Lung (tissue), 12 donors: ENCODE results near the gene FRAT1. TPM values are rescaled to one million over a fixed set of nuclear protein-coding genes. Genes with fewer than 3 reads are reported as not detected.

ENCODE experiments used
- ATAC-seq: fragments of 200-7000 bp; cut with Tn5 transposase; one replicate; pipeline ENCODE4 v1.9.1; 2020; ENCODE audit warnings: moderate number of reproducible peaks; ENCODE audit not compliant: insufficient read depth, low FRiP score
- DNase-seq, 3 donors: peaks; one replicate each; pipeline ENCODE4 v3.0.0-alpha.2; 2013 to 2017
- H3K27ac ChIP-seq, 2 donors: one replicate each; pipeline ENCODE4 v1.5.1; 2013; ENCODE audit warnings: mild to moderate bottlenecking in 2 of 2, moderate library complexity in 2 of 2, control low read depth in 1 of 2, inconsistent platforms in 1 of 2, low read depth in 1 of 2, low read length in 1 of 2
- H3K27me3 ChIP-seq, 3 donors: one replicate each; pipeline ENCODE4 v1.5.1; 2013; ENCODE audit warnings: low read length in 2 of 3; ENCODE audit not compliant: control insufficient read depth in 3 of 3, insufficient read depth in 3 of 3
- H3K36me3 ChIP-seq, 4 donors: one replicate each; pipeline ENCODE4 v1.5.1; 2013; ENCODE audit warnings: low read length in 4 of 4, mild to moderate bottlenecking in 1 of 4, moderate library complexity in 1 of 4; ENCODE audit not compliant: control insufficient read depth in 4 of 4, insufficient read depth in 4 of 4
- H3K4me1 ChIP-seq, 5 donors: one replicate each; pipeline ENCODE4 v1.5.1; 2013; ENCODE audit warnings: low read length in 5 of 5, mild to moderate bottlenecking in 2 of 5, moderate library complexity in 1 of 5; ENCODE audit not compliant: control insufficient read depth in 5 of 5, insufficient read depth in 5 of 5
- H3K4me3 ChIP-seq: one replicate; pipeline ENCODE4 v1.5.1; 2013; ENCODE audit warnings: mild to moderate bottlenecking, control low read depth, moderate library complexity
- H3K9ac ChIP-seq, 2 donors: one replicate each; pipeline ENCODE4 v1.5.1; 2013; ENCODE audit warnings: low read length in 2 of 2, control low read depth in 1 of 2; ENCODE audit not compliant: insufficient read depth in 1 of 2
- H3K9me3 ChIP-seq, 4 donors: one replicate each; pipeline ENCODE4 v1.5.1; 2013; ENCODE audit warnings: low read length in 3 of 4, mild to moderate bottlenecking in 1 of 4, moderate library complexity in 1 of 4; ENCODE audit not compliant: control insufficient read depth in 4 of 4, insufficient read depth in 3 of 4
- WGBS, 2 donors: extraction: QIAGEN DNeasy Blood & Tissue Kit; methylation state at CpG; one replicate each; pipeline ENCODE4 v1.1.7; 2013; 5-methylcytosine and 5-hydroxymethylcytosine counted together
- polyA plus RNA-seq, 2 donors: library from polyadenylated mRNA; stranded (reverse); fragments of 200-250 nt; gene quantifications; one replicate each; pipeline ENCODE4 v1.2.1, GENCODE V29; 2013
- total RNA-seq, 2 donors: library from RNA; depleted of rRNA in 1 of 2; stranded (reverse); fragments of >200 nt in 1 of 2; gene quantifications; one replicate each; pipeline ENCODE4 v1.2.1, GENCODE V29; 2014 to 2021
- TF ChIP-seq, protein P1 (sequence below): IDR thresholded peaks from 2 replicates; pipeline ENCODE4 v1.5.1; 2012; ENCODE audit warnings: mild to moderate bottlenecking; ENCODE audit errors: control extremely low read depth, extremely low read depth
- donor health status: control.
- donor health status: control.
- donor health status: Bipolar disorder and iron deficiency.
- donor health status: healthy.
- donor health status: DM: yes; HTN: yes; CAD: no.

The FRAT1 gene
- total and polyA plus RNA-seq, 4 donors, result 2.3 to 14.3 (median 7.5) TPM

DNA sequence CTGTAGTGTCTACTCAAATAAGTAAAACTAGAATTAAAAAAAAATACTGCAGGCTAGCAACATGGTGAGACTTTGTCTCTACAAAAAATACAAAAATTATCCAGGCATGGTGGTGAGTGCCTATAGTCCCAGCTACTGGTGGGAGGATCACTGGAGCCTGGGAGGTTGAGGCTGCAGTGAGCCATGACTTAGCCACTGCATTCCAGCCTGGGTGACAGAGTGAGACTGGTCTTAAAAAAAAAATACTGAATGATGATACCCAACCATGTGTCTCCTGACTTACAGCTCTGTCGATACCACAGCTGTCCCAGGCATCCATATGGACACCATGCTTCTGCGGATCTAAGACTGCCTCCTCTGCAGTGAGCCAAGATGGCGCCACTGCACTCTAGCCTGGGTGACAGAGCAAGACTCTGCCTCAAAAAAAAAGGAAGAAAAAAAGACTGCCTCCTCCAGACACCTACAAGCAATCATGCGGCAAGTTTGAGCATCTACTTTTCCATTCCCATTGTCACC lies 7.9 kb upstream of the FRAT1 start:
- no peak overlapping the region for H3K9ac ChIP-seq
- no peak for DNase-seq
- TF ChIP-seq, protein P1, sequence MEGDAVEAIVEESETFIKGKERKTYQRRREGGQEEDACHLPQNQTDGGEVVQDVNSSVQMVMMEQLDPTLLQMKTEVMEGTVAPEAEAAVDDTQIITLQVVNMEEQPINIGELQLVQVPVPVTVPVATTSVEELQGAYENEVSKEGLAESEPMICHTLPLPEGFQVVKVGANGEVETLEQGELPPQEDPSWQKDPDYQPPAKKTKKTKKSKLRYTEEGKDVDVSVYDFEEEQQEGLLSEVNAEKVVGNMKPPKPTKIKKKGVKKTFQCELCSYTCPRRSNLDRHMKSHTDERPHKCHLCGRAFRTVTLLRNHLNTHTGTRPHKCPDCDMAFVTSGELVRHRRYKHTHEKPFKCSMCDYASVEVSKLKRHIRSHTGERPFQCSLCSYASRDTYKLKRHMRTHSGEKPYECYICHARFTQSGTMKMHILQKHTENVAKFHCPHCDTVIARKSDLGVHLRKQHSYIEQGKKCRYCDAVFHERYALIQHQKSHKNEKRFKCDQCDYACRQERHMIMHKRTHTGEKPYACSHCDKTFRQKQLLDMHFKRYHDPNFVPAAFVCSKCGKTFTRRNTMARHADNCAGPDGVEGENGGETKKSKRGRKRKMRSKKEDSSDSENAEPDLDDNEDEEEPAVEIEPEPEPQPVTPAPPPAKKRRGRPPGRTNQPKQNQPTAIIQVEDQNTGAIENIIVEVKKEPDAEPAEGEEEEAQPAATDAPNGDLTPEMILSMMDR, result no peak
- no peak for ATAC-seq
- peaks cover 0 to 1% (median 0%) of the 10 kb centered on the region in 5 donors for H3K4me1 ChIP-seq
- no peaks in the 10 kb centered on the region for H3K36me3 ChIP-seq
- H3K4me3 ChIP-seq, result no peak overlapping the region
- H3K9me3 ChIP-seq, result no peaks in the 10 kb centered on the region
- 94 to 95% methylated on average over 4 of the region's 4 CpGs for WGBS, 2 donors
- no peak overlapping the region for H3K27ac ChIP-seq
- H3K27me3 ChIP-seq, result no peaks in the 10 kb centered on the region

DNA sequence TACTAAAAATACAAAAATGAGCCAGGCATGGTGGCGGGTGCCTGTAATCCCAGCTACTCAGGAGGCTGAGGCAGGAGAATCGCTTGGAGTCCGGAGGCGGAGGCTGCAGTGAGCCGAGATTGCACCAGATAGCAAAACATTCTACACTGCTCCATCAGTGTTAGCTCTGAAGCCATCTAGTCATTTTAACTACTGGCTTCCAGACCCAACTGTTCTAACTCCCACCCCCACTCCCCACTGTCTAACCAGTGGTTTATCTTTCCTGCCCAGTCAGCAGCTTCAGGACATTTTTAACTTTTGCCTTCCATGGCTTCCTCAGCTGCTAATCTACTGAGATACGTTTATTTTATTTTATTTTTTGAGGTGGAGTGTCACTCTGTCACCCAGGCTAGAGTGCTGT lies 6.2 kb upstream of the FRAT1 start:
- ATAC-seq, result no peak
- peaks cover 0 to 4% (median 0%) of the 10 kb centered on the region in 3 donors for H3K27me3 ChIP-seq
- H3K27ac ChIP-seq, result no peak overlapping the region
- DNase-seq, result no peak
- no peaks in the 10 kb centered on the region for H3K9me3 ChIP-seq
- no peaks in the 10 kb centered on the region for H3K4me1 ChIP-seq
- TF ChIP-seq, protein P1, result no peak
- H3K9ac ChIP-seq, result no peak overlapping the region
- no peak overlapping the region for H3K4me3 ChIP-seq
- no peaks in the 10 kb centered on the region for H3K36me3 ChIP-seq
- 85 to 86% methylated on average over 6 of the region's 6 CpGs for WGBS, 2 donors

DNA sequence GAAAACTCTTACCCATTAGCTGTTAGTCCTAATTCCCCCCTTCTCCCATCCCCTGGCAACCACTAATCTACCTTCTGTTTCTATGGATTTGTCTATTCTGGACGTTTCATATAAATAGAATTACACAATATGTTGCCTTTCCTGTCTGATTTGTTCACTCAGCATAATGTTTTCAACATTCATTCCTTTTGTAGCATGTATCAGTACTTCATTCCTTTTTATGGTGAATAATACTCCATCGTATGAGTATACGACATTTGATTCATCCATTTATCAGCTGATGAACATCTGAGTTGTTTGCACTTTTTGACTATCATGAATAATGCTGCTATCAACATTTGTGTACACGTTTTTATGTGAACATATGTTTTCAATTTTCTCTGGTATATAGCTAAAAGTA lies 4.4 kb upstream of the FRAT1 start:
- H3K4me1 ChIP-seq, result peaks cover 0 to 1% (median 0%) of the 10 kb centered on the region in 5 donors
- H3K4me3 ChIP-seq, result no peak overlapping the region
- peaks cover 0 to 4% (median 0%) of the 10 kb centered on the region in 3 donors for H3K27me3 ChIP-seq
- no peak overlapping the region for H3K9ac ChIP-seq
- no peaks in the 10 kb centered on the region for H3K9me3 ChIP-seq
- H3K27ac ChIP-seq, result no peak overlapping the region
- DNase-seq, result no peak
- no peaks in the 10 kb centered on the region for H3K36me3 ChIP-seq
- ATAC-seq, result no peak
- TF ChIP-seq, protein P1, result no peak
- WGBS, 2 donors, result 51 to 59% methylated on average over 4 of the region's 4 CpGs
